Erythroblast (primary cell): Measurements from ENCODE around the gene AIPL1.

ENCODE experiments used
- GATA1 ChIP-seq: IDR thresholded peaks from 2 replicates; pipeline ENCODE4 v1.6.1; 2011; ENCODE audit warnings: low read depth, mild to moderate bottlenecking, control low read depth, low read length, moderate library complexity
- POLR2A ChIP-seq: IDR thresholded peaks from 2 replicates; pipeline ENCODE4 v1.6.1; 2011; ENCODE audit warnings: mild to moderate bottlenecking, low read length

DNA sequence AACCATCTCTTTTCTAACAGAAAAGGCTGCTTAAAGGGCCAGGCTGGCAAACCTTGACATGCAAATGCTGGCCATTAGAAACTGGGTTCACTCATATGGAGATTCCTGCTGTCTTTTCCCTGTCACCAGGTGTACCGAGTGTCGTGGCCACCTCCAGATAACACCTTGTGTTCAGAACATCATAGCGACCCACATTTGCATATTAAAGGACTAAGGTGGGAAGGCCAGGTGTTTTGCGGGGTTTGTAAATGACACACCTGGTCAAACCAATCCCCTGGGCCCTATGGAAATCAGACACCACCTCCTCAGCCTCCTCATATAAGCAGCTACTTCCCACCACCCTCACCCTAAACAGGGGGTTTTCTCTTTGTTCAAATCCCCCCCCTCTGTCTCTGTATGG is 2.5 kb upstream of the AIPL1 start:
- TF ChIP-seq POLR2A (no peak), GATA1 (no peak)
